LNCaP clone FGC (cell line): ENCODE data around the gene NOTCH1.

Experiments
- DNase-seq: peaks from one replicate; pipeline ENCODE4 v3.0.0-alpha.2; 2011; ENCODE audit warnings: low read depth
- H3K4me3 ChIP-seq: 2 replicates; pipeline ENCODE4 v1.5.1; 2011; ENCODE audit warnings: mild to moderate bottlenecking, low read depth, low read length, control low read depth
- CTCF ChIP-seq: IDR thresholded peaks from 2 replicates; pipeline ENCODE4 v1.5.1; 2012; ENCODE audit warnings: mild to moderate bottlenecking; ENCODE audit not compliant: control insufficient read depth, insufficient read depth; ENCODE audit errors: extremely low read depth

The NOTCH1 gene

GRCh38 chr9:136545965-136546696, at the start of gene NOTCH1:
Gene NOTCH1 (minus strand): TSS chr9:136546048. CDS start chr9:136545786, 262 bp downstream.
- peak; percentile 92 for DNase-seq
- peak; percentile 24; the same call in 1 of the 2 replicates for TF ChIP-seq CTCF
- H3K4me3 ChIP-seq: peak within 1 kb of the TSS; percentile 81

GRCh38 chr9:136594492-136594891, 48.6 kb upstream of the NOTCH1 start:
- DNase-seq: no peak
- H3K4me3 ChIP-seq: no peak overlapping the region
- TF ChIP-seq CTCF: no peak

DNA sequence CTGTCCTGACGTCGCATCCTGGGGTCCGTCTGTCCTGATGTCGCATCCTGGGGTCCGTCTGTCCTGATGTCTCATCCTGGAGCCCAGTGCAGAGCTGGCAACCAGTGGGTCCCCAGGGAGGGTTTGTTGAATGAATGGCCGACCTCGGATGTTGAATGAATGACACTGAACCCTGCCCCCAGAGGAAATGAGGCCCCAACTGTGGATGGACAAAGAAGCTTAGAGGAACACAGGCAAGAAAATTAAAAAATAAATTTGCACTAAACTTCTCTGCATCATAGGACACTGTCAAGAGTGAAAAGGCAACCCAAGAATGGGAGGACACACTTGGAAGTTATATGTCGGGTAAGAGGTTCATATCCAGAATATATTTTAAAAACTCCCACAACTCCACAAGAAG, 47.7 kb upstream of the NOTCH1 start:
- TF ChIP-seq CTCF: no peak
- no peak for DNase-seq
- no peak overlapping the region for H3K4me3 ChIP-seq

DNA sequence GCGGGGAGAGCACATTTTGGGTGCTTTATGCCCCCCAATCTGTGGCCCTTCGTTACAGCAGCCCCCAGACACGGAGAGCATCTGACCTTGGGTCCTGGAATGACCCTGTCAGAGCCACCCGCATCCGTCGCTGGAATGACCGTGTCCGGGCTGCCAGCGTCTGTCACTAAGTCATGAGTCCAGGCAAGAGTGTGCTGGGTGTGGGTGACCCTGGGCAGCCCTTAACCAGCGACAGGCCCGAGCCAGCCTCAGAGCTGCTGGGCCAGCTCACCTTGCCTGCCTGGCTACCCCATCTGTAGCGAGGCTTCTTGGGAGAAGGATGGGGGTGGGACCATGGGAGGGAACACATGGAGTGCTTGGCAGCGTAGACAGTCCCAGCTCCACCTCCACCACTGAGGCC, 46.8 kb upstream of the NOTCH1 start:
- no peak overlapping the region for H3K4me3 ChIP-seq
- TF ChIP-seq CTCF: no peak
- no peak for DNase-seq

DNA sequence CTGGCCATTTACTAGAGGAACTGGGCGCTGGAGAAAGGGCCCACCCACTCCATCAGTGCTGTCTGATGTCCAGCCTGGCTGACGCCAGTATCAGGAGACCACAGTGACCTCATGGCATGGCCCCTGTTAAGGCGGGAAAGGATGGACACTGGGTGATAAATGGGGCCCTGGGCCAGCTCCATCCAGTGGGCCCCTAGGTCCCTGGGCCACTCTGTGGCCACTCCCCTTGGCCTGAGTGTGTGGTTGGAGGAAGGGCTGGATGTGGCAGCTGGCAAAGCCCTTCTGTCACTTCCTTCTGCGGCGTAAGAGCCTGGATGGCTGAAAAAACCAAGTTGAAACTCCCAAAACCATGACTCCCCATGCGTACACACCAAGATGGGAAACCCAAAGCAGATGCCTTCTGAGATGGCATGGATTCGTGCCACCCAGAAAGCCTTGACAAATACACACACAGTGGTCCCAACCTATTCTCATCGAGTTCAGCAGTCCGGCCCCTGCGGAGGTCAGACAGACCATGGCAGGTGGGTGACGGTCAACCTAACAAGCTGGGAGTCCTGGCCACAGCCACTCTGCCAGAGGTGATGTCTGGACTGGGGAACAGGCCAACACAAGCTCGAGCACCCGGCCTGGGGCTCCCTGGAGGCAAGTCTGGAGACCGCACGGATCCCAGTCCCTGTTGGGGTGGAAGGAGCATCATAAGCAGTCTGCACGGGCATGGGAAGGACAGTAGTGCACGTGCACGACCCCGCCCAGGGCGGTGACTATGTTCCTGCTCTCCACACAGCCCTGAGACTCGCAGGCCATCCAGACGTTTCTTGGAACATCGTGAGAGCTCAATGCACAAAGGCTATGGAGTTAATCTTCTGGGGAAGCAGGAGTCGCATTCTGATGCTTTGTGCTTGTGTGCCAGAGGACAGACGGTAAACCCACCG, 45.2 kb upstream of the NOTCH1 start:
- no peak overlapping the region for H3K4me3 ChIP-seq
- DNase-seq: no peak
- TF ChIP-seq CTCF: no peak

DNA sequence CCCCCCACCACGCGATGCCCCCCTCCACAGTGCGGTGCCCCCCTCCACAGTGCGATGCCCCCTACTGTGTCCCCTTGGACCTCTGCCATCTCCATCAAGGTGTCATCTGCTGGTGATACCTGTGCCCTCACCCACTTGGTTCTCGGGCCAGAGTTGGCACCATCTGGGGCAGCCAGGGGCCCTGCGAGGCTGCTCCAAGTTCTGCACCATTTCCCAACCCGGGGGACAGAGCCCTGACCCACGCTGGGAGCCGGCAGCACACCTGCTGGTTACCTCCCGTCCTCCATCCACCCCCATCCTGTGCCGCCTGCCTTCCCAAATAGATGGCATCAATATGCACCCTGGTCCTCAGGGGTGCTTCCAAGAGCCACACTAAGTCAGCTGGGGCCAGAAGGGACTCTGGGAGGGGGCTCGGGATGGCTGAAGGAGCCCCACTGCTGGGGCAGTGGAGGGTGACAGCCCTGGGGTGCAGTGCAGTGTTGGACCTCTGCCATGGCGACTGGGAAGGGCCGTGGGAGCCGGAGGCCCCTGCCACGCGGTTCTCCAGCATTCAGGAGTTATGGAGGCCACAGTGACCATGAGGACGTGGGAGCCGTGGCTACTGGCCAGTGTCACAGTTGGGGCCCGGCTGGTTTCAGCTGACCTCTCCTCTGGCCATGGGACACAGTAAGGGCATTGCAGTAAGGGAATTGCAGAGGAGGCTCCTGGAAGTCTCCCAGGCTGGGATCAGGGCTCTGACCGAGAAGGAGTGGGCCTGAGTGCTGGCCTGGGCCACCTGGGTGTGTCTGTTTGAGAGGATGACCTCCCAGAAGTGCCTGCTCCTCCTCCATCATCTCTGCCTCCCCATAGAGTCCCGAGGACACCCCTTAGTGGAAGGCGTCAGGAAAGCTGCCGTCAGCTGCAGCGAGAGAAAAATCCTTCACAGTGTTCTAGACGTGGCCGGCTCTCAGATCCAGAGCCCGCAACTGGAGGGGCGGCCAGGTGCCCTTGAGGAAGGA, 44.2 kb upstream of the NOTCH1 start:
- DNase-seq: no peak
- TF ChIP-seq CTCF: no peak
- no peak overlapping the region for H3K4me3 ChIP-seq
